PC-3 (cell line): ENCODE data around the gene C1orf198. TPM values are rescaled to one million over a fixed set of nuclear protein-coding genes. Genes with fewer than 3 reads are reported as not detected.

Experiments used
- ATAC-seq: fragments of 200-7000 bp; cut with Tn5 transposase; 2 replicates; pipeline ENCODE4 v1.9.1; 2020; ENCODE audit warnings: mild to moderate bottlenecking, moderate library complexity
- BruUV-seq: library from RNA; stranded (reverse); fragments of 400-500 nt; replicated peaks from 2 replicates; lab custom pipeline; 2021; lab: Mats Ljungman, UMichigan
- CTCF ChIA-PET: fragments of 300-600 bp; sonication (Branson Sonifier 250); formaldehyde crosslinking; loops from one replicate; lab custom pipeline; 2022; ENCODE audit warnings: antibody characterized with exemption; lab: Charles Lee
- POLR2A ChIA-PET: fragments of 300-600 bp; sonication (Branson Sonifier 250); formaldehyde crosslinking; loops from one replicate; lab custom pipeline; 2022; ENCODE audit warnings: antibody characterized with exemption; ENCODE audit not compliant: unreplicated experiment; lab: Charles Lee
- DNase-seq: peaks from one replicate; pipeline ENCODE4 v3.0.0-alpha.2; 2015
- H2AFZ ChIP-seq: fragments of 300-600 bp; sonication (generic); 2 replicates; pipeline ENCODE4 v1.6.0; 2016; ENCODE audit warnings: antibody characterized with exemption, low read length
- H3F3A ChIP-seq: fragments of 300-600 bp; sonication (generic); one replicate; pipeline ENCODE4 v1.6.0; 2017; ENCODE audit warnings: antibody characterized with exemption, low read length, control low read depth, mild to moderate bottlenecking; ENCODE audit not compliant: unreplicated experiment
- H3K27ac ChIP-seq: fragments of 300-600 bp; sonication (generic); 2 replicates; pipeline ENCODE4 v1.5.1; 2016; ENCODE audit warnings: mild to moderate bottlenecking, low read length
- H3K27me3 ChIP-seq: fragments of 300-600 bp; sonication (generic); 2 replicates; pipeline ENCODE4 v1.6.1; 2016; ENCODE audit warnings: low read length, mixed read lengths
- H3K36me3 ChIP-seq: fragments of 300-600 bp; sonication (generic); 2 replicates; pipeline ENCODE4 v1.6.1; 2016; ENCODE audit warnings: low read depth, mixed run types, low read length, mixed read lengths
- H3K4me1 ChIP-seq: fragments of 300-600 bp; sonication (generic); 2 replicates; pipeline ENCODE4 v1.5.1; 2016; ENCODE audit warnings: low read length; ENCODE audit not compliant: insufficient read depth
- H3K4me2 ChIP-seq: fragments of 300-600 bp; sonication (generic); 2 replicates; pipeline ENCODE4 v1.6.0; 2016; ENCODE audit warnings: low read length
- H3K4me3 ChIP-seq: fragments of 300-600 bp; sonication (generic); 2 replicates; pipeline ENCODE4 v1.5.1; 2016; ENCODE audit warnings: mild to moderate bottlenecking, low read length, mixed read lengths
- H3K79me2 ChIP-seq: fragments of 300-600 bp; sonication (generic); 2 replicates; pipeline ENCODE4 v1.6.1; 2017; ENCODE audit warnings: low read length, mixed read lengths
- H3K9ac ChIP-seq: fragments of 300-600 bp; sonication (generic); 2 replicates; pipeline ENCODE4 v1.6.0; 2016; ENCODE audit warnings: mild to moderate bottlenecking, low read length
- H3K9me2 ChIP-seq: fragments of 300-600 bp; sonication (generic); replicated peaks from 2 replicates; pipeline ENCODE4 v1.6.1; 2016; ENCODE audit warnings: mixed run types, low read length, mixed read lengths
- H3K9me3 ChIP-seq: fragments of 300-600 bp; sonication (generic); 2 replicates; pipeline ENCODE4 v1.6.1; 2016; ENCODE audit warnings: low read length, mixed read lengths
- H4K20me1 ChIP-seq: fragments of 300-600 bp; sonication (generic); 2 replicates; pipeline ENCODE4 v1.6.1; 2016; ENCODE audit warnings: low read length, mixed read lengths
- EZH2 ChIP-seq: fragments of 300-600 bp; sonication (generic); IDR thresholded peaks from one replicate; pipeline ENCODE4 v1.6.1; 2017; ENCODE audit warnings: antibody characterized with exemption, mild to moderate bottlenecking, low read length; ENCODE audit not compliant: unreplicated experiment
- EZH2phosphoT487 ChIP-seq: fragments of 300-600 bp; sonication (generic); IDR thresholded peaks from 2 replicates; pipeline ENCODE4 v1.6.1; 2018; ENCODE audit warnings: mild to moderate bottlenecking, antibody characterized with exemption, low read length, borderline replicate concordance
- intact Hi-C: fragments of 100-400 bp; cut with micrococcal nuclease; formaldehyde crosslinking; loops from 2 replicates; pipeline ENCODE4 v1.9.0; 2023
- total RNA-seq: library from RNA; depleted of rRNA; stranded (reverse); fragments of >200 nt; gene quantifications from 2 replicates; pipeline ENCODE4 v1.2.3, GENCODE V29; 2014
- TF ChIP-seq, protein P1 (sequence below): fragments of 300-600 bp; sonication (generic); conservative IDR thresholded peaks from 2 replicates; pipeline ENCODE4 v1.5.1; 2017; ENCODE audit warnings: antibody characterized with exemption, low read depth, mild to moderate bottlenecking, low read length

Gene C1orf198
- total RNA-seq, 1 experiment from 2014 or later = 24.8 TPM

- Histone ChIP-seq H3K36me3 (peaks cover 30% of the 10 kb centered on the region), H3K9me3 (0 out of 2 replicates have a peak, but pooled peaks cover 3% of the 10 kb centered on the region), H3K27ac (no peak overlapping the region), H2AFZ (no peak overlapping the region), H4K20me1 (no peaks in the 10 kb centered on the region), H3K79me2 (peaks cover 43% of the 10 kb centered on the region), H3K9ac (no peak overlapping the region), H3K4me3 (no peak overlapping the region), H3K27me3 (no peaks in the 10 kb centered on the region), H3K4me1 (no peaks in the 10 kb centered on the region), H3K9me2 (no peaks in the 10 kb centered on the region), H3F3A (no peaks in the 10 kb centered on the region), H3K4me2 (no peak overlapping the region)
- BruUV-seq = no TSS peak
- TF ChIP-seq EZH2phosphoT487 = no peak
- TF ChIP-seq, protein P1, sequence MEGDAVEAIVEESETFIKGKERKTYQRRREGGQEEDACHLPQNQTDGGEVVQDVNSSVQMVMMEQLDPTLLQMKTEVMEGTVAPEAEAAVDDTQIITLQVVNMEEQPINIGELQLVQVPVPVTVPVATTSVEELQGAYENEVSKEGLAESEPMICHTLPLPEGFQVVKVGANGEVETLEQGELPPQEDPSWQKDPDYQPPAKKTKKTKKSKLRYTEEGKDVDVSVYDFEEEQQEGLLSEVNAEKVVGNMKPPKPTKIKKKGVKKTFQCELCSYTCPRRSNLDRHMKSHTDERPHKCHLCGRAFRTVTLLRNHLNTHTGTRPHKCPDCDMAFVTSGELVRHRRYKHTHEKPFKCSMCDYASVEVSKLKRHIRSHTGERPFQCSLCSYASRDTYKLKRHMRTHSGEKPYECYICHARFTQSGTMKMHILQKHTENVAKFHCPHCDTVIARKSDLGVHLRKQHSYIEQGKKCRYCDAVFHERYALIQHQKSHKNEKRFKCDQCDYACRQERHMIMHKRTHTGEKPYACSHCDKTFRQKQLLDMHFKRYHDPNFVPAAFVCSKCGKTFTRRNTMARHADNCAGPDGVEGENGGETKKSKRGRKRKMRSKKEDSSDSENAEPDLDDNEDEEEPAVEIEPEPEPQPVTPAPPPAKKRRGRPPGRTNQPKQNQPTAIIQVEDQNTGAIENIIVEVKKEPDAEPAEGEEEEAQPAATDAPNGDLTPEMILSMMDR = no peak
- no peak for TF ChIP-seq EZH2
- intact Hi-C loops = no loop called here
- CTCF ChIA-PET = no interaction called here
- POLR2A ChIA-PET = no interaction called here
- no peak for ATAC-seq
- no peak for DNase-seq
These were observed 11.2 kb downstream of the C1orf198 start for GRCh38 chr1:230857077-230857476.

GRCh38 chr1:230855886-230856285, 12.4 kb downstream of the C1orf198 start:
- no peaks in the 10 kb centered on the region for H3K27me3 ChIP-seq
- H3F3A ChIP-seq = no peaks in the 10 kb centered on the region
- DNase-seq = no peak
- TF ChIP-seq EZH2 (no peak), EZH2phosphoT487 (no peak)
- TF ChIP-seq, protein P1 = no peak
- no peak overlapping the region for H3K27ac ChIP-seq
- H3K9me3 ChIP-seq = 0 out of 2 replicates have a peak, but pooled peaks cover 3% of the 10 kb centered on the region
- no peaks in the 10 kb centered on the region for H3K9me2 ChIP-seq
- H3K79me2 ChIP-seq = peaks cover 31% of the 10 kb centered on the region
- no peak overlapping the region for H3K9ac ChIP-seq
- no peak overlapping the region for H2AFZ ChIP-seq
- intact Hi-C loops = no loop called here
- H3K4me3 ChIP-seq = no peak overlapping the region
- no peak for ATAC-seq
- H3K4me1 ChIP-seq = peaks cover 2% of the 10 kb centered on the region; the same call in 1 of the 2 replicates
- ChIA-PET CTCF (no interaction called here), POLR2A (no interaction called here)
- BruUV-seq = no TSS peak
- no peaks in the 10 kb centered on the region for H4K20me1 ChIP-seq
- H3K36me3 ChIP-seq = peaks cover 31% of the 10 kb centered on the region
- H3K4me2 ChIP-seq = no peak overlapping the region

GRCh38 chr1:230854423-230854822, 13.9 kb downstream of the C1orf198 start:
- DNase-seq (no peak), ATAC-seq (no peak)
- Histone ChIP-seq H3F3A (no peaks in the 10 kb centered on the region), H3K9me2 (no peaks in the 10 kb centered on the region), H4K20me1 (no peaks in the 10 kb centered on the region), H3K9ac (no peak overlapping the region), H3K27ac (no peak overlapping the region), H3K4me3 (no peak overlapping the region), H3K4me2 (no peak overlapping the region), H3K79me2 (0 out of 2 replicates have a peak, but pooled peaks cover 18% of the 10 kb centered on the region), H3K36me3 (peaks cover 31% of the 10 kb centered on the region), H3K9me3 (0 out of 2 replicates have a peak, but pooled peaks cover 3% of the 10 kb centered on the region), H2AFZ (no peak overlapping the region), H3K4me1 (peaks cover 17% of the 10 kb centered on the region), H3K27me3 (no peaks in the 10 kb centered on the region)
- intact Hi-C loops = no loop called here
- TF ChIP-seq, protein P1 = no peak
- TF ChIP-seq EZH2 = no peak
- no peak for TF ChIP-seq EZH2phosphoT487
- POLR2A ChIA-PET = no interaction called here
- no TSS peak for BruUV-seq
- CTCF ChIA-PET = no interaction called here
